MM.1S (cell line): ENCODE results near the gene SLAMF7.

Source experiments
- DNase-seq: peaks from one replicate; pipeline ENCODE4 v3.0.0-alpha.2; 2015
- H2AFZ ChIP-seq: fragments of 300-600 bp; sonication (generic); 2 replicates; pipeline ENCODE4 v1.6.0; 2016; ENCODE audit warnings: antibody characterized with exemption, low read length
- H3F3A ChIP-seq: fragments of 300-600 bp; sonication (generic); 2 replicates; pipeline ENCODE4 v1.6.1; 2016; ENCODE audit warnings: mild to moderate bottlenecking, antibody characterized with exemption, low read length, moderate library complexity, mixed read lengths; ENCODE audit not compliant: insufficient read depth
- H3K27ac ChIP-seq: fragments of 300-600 bp; sonication (generic); 2 replicates; pipeline ENCODE4 v1.5.1; 2016; ENCODE audit warnings: mild to moderate bottlenecking, low read length
- H3K27me3 ChIP-seq: fragments of 300-600 bp; sonication (generic); replicated peaks from 2 replicates; pipeline ENCODE4 v1.6.0; 2016; ENCODE audit warnings: low read length; ENCODE audit not compliant: insufficient read depth
- H3K36me3 ChIP-seq: fragments of 300-600 bp; sonication (generic); replicated peaks from 2 replicates; pipeline ENCODE4 v1.6.1; 2016; ENCODE audit warnings: mild to moderate bottlenecking, low read length, mixed read lengths; ENCODE audit not compliant: insufficient read depth
- H3K4me1 ChIP-seq: fragments of 300-600 bp; sonication (generic); 2 replicates; pipeline ENCODE4 v1.6.1; 2016; ENCODE audit warnings: low read length, mixed read lengths
- H3K4me2 ChIP-seq: fragments of 300-600 bp; sonication (generic); 2 replicates; pipeline ENCODE4 v1.6.0; 2016; ENCODE audit warnings: low read depth, low read length
- H3K4me3 ChIP-seq: fragments of 300-600 bp; sonication (generic); 2 replicates; pipeline ENCODE4 v1.5.1; 2016; ENCODE audit warnings: low read length, mixed read lengths
- H3K79me2 ChIP-seq: fragments of 300-600 bp; sonication (generic); 2 replicates; pipeline ENCODE4 v1.6.1; 2016; ENCODE audit warnings: mixed run types, low read length, mixed read lengths
- H3K9ac ChIP-seq: fragments of 300-600 bp; sonication (generic); 2 replicates; pipeline ENCODE4 v1.6.1; 2016; ENCODE audit warnings: low read length, mixed read lengths
- H3K9me2 ChIP-seq: fragments of 300-600 bp; sonication (generic); replicated peaks from 2 replicates; pipeline ENCODE4 v1.6.1; 2016; ENCODE audit warnings: mild to moderate bottlenecking, low read length, mixed read lengths; ENCODE audit not compliant: insufficient read depth
- H3K9me3 ChIP-seq: fragments of 300-600 bp; sonication (generic); replicated peaks from 2 replicates; pipeline ENCODE4 v1.6.1; 2016; ENCODE audit warnings: mild to moderate bottlenecking, low read length, mixed read lengths; ENCODE audit not compliant: insufficient read depth
- H4K20me1 ChIP-seq: fragments of 300-600 bp; sonication (generic); 2 replicates; pipeline ENCODE4 v1.6.1; 2016; ENCODE audit warnings: mild to moderate bottlenecking, low read length, moderate library complexity, mixed read lengths; ENCODE audit not compliant: insufficient read depth
- EZH2 ChIP-seq: fragments of 300-600 bp; sonication (generic); optimal IDR thresholded peaks from 2 replicates; pipeline ENCODE3; 2017; ENCODE audit warnings: low read depth, mild to moderate bottlenecking, antibody characterized with exemption, low read length, mixed read lengths
- EZH2phosphoT487 ChIP-seq: fragments of 300-600 bp; sonication (generic); IDR thresholded peaks from 2 replicates; pipeline ENCODE4 v1.6.1; 2018; ENCODE audit warnings: antibody characterized with exemption, low read length
- TF ChIP-seq, protein P1 (sequence below): fragments of 300-600 bp; sonication (generic); IDR thresholded peaks from 2 replicates; pipeline ENCODE4 v1.5.1; 2016; ENCODE audit warnings: antibody characterized with exemption, low read length, mixed read lengths

The SLAMF7 gene

DNA sequence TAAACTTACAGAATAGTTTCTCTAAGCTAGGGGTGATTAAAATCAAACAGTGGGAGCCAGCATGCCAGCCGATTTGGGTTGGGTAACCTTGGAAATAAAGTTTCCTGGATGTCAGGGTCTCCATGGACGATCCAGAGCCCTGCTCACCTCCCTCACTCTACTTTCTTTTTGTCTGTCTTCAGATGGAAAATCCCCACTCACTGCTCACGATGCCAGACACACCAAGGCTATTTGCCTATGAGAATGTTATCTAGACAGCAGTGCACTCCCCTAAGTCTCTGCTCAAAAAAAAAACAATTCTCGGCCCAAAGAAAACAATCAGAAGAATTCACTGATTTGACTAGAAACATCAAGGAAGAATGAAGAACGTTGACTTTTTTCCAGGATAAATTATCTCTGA lies 13.9 kb downstream of the SLAMF7 start:
- peaks cover 36% of the 10 kb centered on the region for H3K79me2 ChIP-seq
- no peak overlapping the region for H3K9ac ChIP-seq
- TF ChIP-seq EZH2 (no peak), EZH2phosphoT487 (no peak)
- TF ChIP-seq, protein P1, sequence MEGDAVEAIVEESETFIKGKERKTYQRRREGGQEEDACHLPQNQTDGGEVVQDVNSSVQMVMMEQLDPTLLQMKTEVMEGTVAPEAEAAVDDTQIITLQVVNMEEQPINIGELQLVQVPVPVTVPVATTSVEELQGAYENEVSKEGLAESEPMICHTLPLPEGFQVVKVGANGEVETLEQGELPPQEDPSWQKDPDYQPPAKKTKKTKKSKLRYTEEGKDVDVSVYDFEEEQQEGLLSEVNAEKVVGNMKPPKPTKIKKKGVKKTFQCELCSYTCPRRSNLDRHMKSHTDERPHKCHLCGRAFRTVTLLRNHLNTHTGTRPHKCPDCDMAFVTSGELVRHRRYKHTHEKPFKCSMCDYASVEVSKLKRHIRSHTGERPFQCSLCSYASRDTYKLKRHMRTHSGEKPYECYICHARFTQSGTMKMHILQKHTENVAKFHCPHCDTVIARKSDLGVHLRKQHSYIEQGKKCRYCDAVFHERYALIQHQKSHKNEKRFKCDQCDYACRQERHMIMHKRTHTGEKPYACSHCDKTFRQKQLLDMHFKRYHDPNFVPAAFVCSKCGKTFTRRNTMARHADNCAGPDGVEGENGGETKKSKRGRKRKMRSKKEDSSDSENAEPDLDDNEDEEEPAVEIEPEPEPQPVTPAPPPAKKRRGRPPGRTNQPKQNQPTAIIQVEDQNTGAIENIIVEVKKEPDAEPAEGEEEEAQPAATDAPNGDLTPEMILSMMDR, result no peak
- no peaks in the 10 kb centered on the region for H3K9me2 ChIP-seq
- no peak for DNase-seq
- H4K20me1 ChIP-seq, result peaks cover 31% of the 10 kb centered on the region; the same call in 1 of the 2 replicates
- H3K36me3 ChIP-seq, result peaks cover 41% of the 10 kb centered on the region
- H3K9me3 ChIP-seq, result no peaks in the 10 kb centered on the region
- no peak overlapping the region for H3K4me2 ChIP-seq
- H3K4me1 ChIP-seq, result no peaks in the 10 kb centered on the region
- H3K27ac ChIP-seq, result no peak overlapping the region
- no peak overlapping the region for H3K4me3 ChIP-seq
- H2AFZ ChIP-seq, result no peak overlapping the region
- H3F3A ChIP-seq, result peaks cover 66% of the 10 kb centered on the region
- no peaks in the 10 kb centered on the region for H3K27me3 ChIP-seq

DNA sequence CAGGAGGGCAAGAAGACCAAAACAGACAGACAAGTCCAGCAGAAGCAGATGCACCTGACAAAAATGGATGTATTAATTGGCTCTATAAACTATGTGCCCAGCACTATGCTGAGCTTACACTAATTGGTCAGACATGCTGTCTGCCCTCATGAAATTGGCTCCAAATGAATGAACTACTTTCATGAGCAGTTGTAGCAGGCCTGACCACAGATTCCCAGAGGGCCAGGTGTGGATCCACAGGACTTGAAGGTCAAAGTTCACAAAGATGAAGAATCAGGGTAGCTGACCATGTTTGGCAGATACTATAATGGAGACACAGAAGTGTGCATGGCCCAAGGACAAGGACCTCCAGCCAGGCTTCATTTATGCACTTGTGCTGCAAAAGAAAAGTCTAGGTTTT lies 14.5 kb downstream of the SLAMF7 start:
- Histone ChIP-seq H2AFZ (no peak overlapping the region), H3K4me2 (no peak overlapping the region), H4K20me1 (peaks cover 26% of the 10 kb centered on the region; the same call in 1 of the 2 replicates), H3K79me2 (peaks cover 29% of the 10 kb centered on the region), H3K9ac (no peak overlapping the region), H3K27me3 (no peaks in the 10 kb centered on the region), H3K4me3 (no peak overlapping the region), H3K4me1 (no peaks in the 10 kb centered on the region), H3K36me3 (peaks cover 41% of the 10 kb centered on the region), H3F3A (peaks cover 66% of the 10 kb centered on the region), H3K9me2 (no peaks in the 10 kb centered on the region), H3K27ac (no peak overlapping the region), H3K9me3 (no peaks in the 10 kb centered on the region)
- DNase-seq, result no peak
- TF ChIP-seq, protein P1, result no peak
- TF ChIP-seq EZH2phosphoT487 (no peak), EZH2 (no peak)

DNA sequence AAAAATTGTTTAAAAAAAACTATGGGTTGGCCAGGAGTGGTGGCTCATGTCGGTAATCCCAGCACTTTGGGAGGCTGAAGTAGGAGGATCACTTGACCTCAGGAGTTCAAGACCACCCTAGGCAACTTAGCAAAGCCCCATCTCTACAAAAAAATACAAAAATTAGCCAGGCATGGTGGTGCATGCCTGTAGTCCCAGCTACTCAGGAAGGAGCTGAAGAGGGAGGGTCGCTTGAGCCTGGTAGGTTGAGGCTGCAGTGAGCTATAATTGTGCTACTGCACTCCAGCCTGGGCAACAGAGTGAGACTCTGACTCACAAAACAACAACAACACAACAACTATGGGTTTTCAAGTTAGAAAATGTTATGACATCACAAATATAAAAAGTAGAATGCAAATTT lies 16.4 kb downstream of the SLAMF7 start:
- H3K9me3 ChIP-seq, result no peaks in the 10 kb centered on the region
- H3K4me3 ChIP-seq, result no peak overlapping the region
- no peaks in the 10 kb centered on the region for H3K9me2 ChIP-seq
- no peak for TF ChIP-seq EZH2phosphoT487
- TF ChIP-seq, protein P1, result no peak
- no peak for TF ChIP-seq EZH2
- peaks cover 52% of the 10 kb centered on the region for H3F3A ChIP-seq
- H3K9ac ChIP-seq, result no peak overlapping the region
- peaks cover 13% of the 10 kb centered on the region; the same call in 1 of the 2 replicates for H4K20me1 ChIP-seq
- H3K79me2 ChIP-seq, result peaks cover 11% of the 10 kb centered on the region
- H3K4me2 ChIP-seq, result no peak overlapping the region
- H2AFZ ChIP-seq, result no peak overlapping the region
- no peak overlapping the region for H3K27ac ChIP-seq
- no peaks in the 10 kb centered on the region for H3K27me3 ChIP-seq
- H3K36me3 ChIP-seq, result peaks cover 26% of the 10 kb centered on the region
- DNase-seq, result no peak
- no peaks in the 10 kb centered on the region for H3K4me1 ChIP-seq
